HepG2 (cell line): ENCODE measurements around the gene ZBTB22. TPM values are rescaled to one million over a fixed set of nuclear protein-coding genes. Genes with fewer than 3 reads are reported as not detected.

Experiments
- ATAC-seq: fragments of 200-7000 bp; cut with Tn5 transposase; 3 replicates; pipeline ENCODE4 v1.9.1; 2020; ENCODE audit warnings: mild to moderate bottlenecking, moderate library complexity
- BruUV-seq: library from RNA; stranded (reverse); fragments of 400-500 nt; replicated peaks from 2 replicates; lab custom pipeline; 2021; lab: Mats Ljungman, UMichigan
- CTCF ChIA-PET: fragments of 300-600 bp; formaldehyde crosslinking; extraction: SDS; loops from one replicate; lab custom pipeline; 2021; ENCODE audit warnings: low total read pairs, inconsistent platforms, low intra/inter-chr PET ratio; lab: Yijun Ruan, JAX
- POLR2A ChIA-PET: fragments of 350-600 bp; sonication (Branson Sonifier 250); formaldehyde crosslinking; loops from one replicate; lab custom pipeline; 2020; ENCODE audit warnings: antibody characterized with exemption, inconsistent platforms; lab: Yijun Ruan, JAX
- DNase-seq: peaks from one replicate; pipeline ENCODE4 v3.0.0-alpha.2; 2015; ENCODE audit warnings: low spot score
- FAIRE-seq: peaks from 3 replicates; lab custom pipeline; 2011; peaks lifted over from hg19 to GRCh38; lab: Jason Lieb, UNC
- H2AFZ ChIP-seq: one replicate; pipeline ENCODE4 v1.6.1; 2011; ENCODE audit warnings: low read length, inconsistent platforms
- H3K27ac ChIP-seq: fragments of 300-600 bp; 3 replicates; pipeline ENCODE4 v1.8.0; 2011; ENCODE audit warnings: mixed run types, mild to moderate bottlenecking, mixed read lengths, low read length, inconsistent platforms; ENCODE audit not compliant: insufficient read depth; ENCODE audit errors: extremely low read length
- H3K27me3 ChIP-seq, 2 experiments: fragments of 200-600 bp in 1 of 2; 2 replicates in 1 of 2; 3 replicates in 1 of 2; pipeline versions ENCODE4 v1.6.0 to v1.8.0; 2011; ENCODE audit warnings: low read length in 2 of 2, mild to moderate bottlenecking in 2 of 2, moderate library complexity in 2 of 2, inconsistent platforms in 1 of 2; ENCODE audit not compliant: insufficient read depth in 2 of 2, control insufficient read depth in 1 of 2
- H3K36me3 ChIP-seq, 2 experiments: fragments of 200-600 bp in 1 of 2; replicated peaks in 1 of 2; 2 replicates in 1 of 2; 3 replicates in 1 of 2; pipeline versions ENCODE4 v1.5.1 to v1.8.0; 2011; ENCODE audit warnings: low read length in 2 of 2, inconsistent platforms in 1 of 2; ENCODE audit not compliant: insufficient read depth in 2 of 2, control insufficient read depth in 1 of 2
- H3K4me1 ChIP-seq: 2 replicates; pipeline ENCODE4 v1.5.1; 2012; ENCODE audit warnings: low read length, inconsistent platforms; ENCODE audit not compliant: insufficient read depth
- H3K4me2 ChIP-seq: 2 replicates; pipeline ENCODE4 v1.6.0; 2011; ENCODE audit warnings: low read depth, low read length, inconsistent platforms
- H3K4me3 ChIP-seq, 3 experiments: fragments of 200-600 bp in 1 of 3; sonication (generic), shearing (Covaris generic) in 1 of 3; replicated peaks in 1 of 3; 2 replicates each; pipeline ENCODE4 v1.5.1; 2011 to 2016; ENCODE audit warnings: low read length in 3 of 3, inconsistent platforms in 2 of 3, low read depth in 2 of 3, mild to moderate bottlenecking in 2 of 3, control low read depth in 1 of 3, mixed read lengths in 1 of 3; ENCODE audit not compliant: insufficient read depth in 1 of 3
- H3K79me2 ChIP-seq: one replicate; pipeline ENCODE4 v1.6.1; 2011; ENCODE audit warnings: low read length, inconsistent platforms; ENCODE audit not compliant: insufficient read depth
- H3K9ac ChIP-seq: 2 replicates; pipeline ENCODE4 v1.6.0; 2011; ENCODE audit warnings: mild to moderate bottlenecking, low read depth, low read length, inconsistent platforms; ENCODE audit not compliant: insufficient read depth
- H3K9me3 ChIP-seq: 2 replicates; pipeline ENCODE4 v1.5.1; 2012; ENCODE audit warnings: mild to moderate bottlenecking, low read length
- H4K20me1 ChIP-seq: 2 replicates; pipeline ENCODE4 v1.6.0; 2011; ENCODE audit warnings: inconsistent platforms, mild to moderate bottlenecking, low read length, moderate library complexity; ENCODE audit not compliant: insufficient read depth
- EED ChIP-seq: sonication (generic); formaldehyde crosslinking; IDR thresholded peaks from 2 replicates; pipeline ENCODE4 v1.5.0; 2020; ENCODE audit warnings: mild to moderate bottlenecking, missing genetic modification reagents
- GABPB1 ChIP-seq: IDR thresholded peaks from 2 replicates; pipeline ENCODE4 v1.6.1; 2016; ENCODE audit warnings: mild to moderate bottlenecking, missing genetic modification reagents, moderate library complexity, missing compliant biosample characterization
- MTF2 ChIP-seq: sonication (generic); formaldehyde crosslinking; IDR thresholded peaks from 2 replicates; pipeline ENCODE4 v1.5.0; 2020; ENCODE audit warnings: missing genetic modification reagents, borderline replicate concordance
- NR1H2 ChIP-seq: sonication (generic); formaldehyde crosslinking; IDR thresholded peaks from 2 replicates; pipeline ENCODE4 v1.8.1; 2022; ENCODE audit warnings: low read depth, missing genetic modification reagents, borderline replicate concordance
- NR3C1 ChIP-seq: sonication (generic); formaldehyde crosslinking; IDR thresholded peaks from 2 replicates; pipeline ENCODE4 v1.4.0; 2020; ENCODE audit warnings: missing genetic modification reagents
- POGZ ChIP-seq: sonication (generic); formaldehyde crosslinking; IDR thresholded peaks from 2 replicates; pipeline ENCODE4 v1.4.0; 2020; ENCODE audit warnings: mild to moderate bottlenecking, missing genetic modification reagents
- RBFOX2 ChIP-seq: fragments of 200-400 bp; formaldehyde crosslinking; IDR thresholded peaks from 2 replicates; pipeline ENCODE4 v1.6.1; 2017; ENCODE audit warnings: low read depth, mild to moderate bottlenecking, low read length
- RFXAP ChIP-seq: sonication (generic); formaldehyde crosslinking; IDR thresholded peaks from 2 replicates; pipeline ENCODE4 v1.4.0; 2020; ENCODE audit warnings: missing genetic modification reagents, borderline replicate concordance
- SPEN ChIP-seq: sonication (generic); formaldehyde crosslinking; IDR thresholded peaks from 2 replicates; pipeline ENCODE4 v1.5.1; 2020; ENCODE audit warnings: low read depth, mild to moderate bottlenecking, missing genetic modification reagents
- TCF12 ChIP-seq, 2 experiments: fragments of 450-650 bp in 1 of 2; sonication (generic) in 1 of 2; formaldehyde crosslinking in 1 of 2; IDR thresholded peaks; 2 replicates each; pipeline versions ENCODE4 v1.6.1 to v1.8.0; 2017 to 2022; ENCODE audit warnings: antibody characterized with exemption in 1 of 2, mild to moderate bottlenecking in 1 of 2, missing genetic modification reagents in 1 of 2, moderate library complexity in 1 of 2
- ZBTB7B ChIP-seq: sonication (generic); formaldehyde crosslinking; IDR thresholded peaks from 2 replicates; pipeline ENCODE4 v1.4.0; 2020; ENCODE audit warnings: missing genetic modification reagents
- ZFP41 ChIP-seq: sonication (generic); formaldehyde crosslinking; IDR thresholded peaks from 2 replicates; pipeline ENCODE4 v1.4.0; 2020; ENCODE audit warnings: mild to moderate bottlenecking, missing genetic modification reagents, borderline replicate concordance
- ZNF230 ChIP-seq: sonication (generic); formaldehyde crosslinking; IDR thresholded peaks from 2 replicates; pipeline ENCODE4 v1.4.0; 2020; ENCODE audit warnings: mild to moderate bottlenecking, missing genetic modification reagents
- ZNF234 ChIP-seq: sonication (generic); formaldehyde crosslinking; conservative IDR thresholded peaks from 2 replicates; pipeline ENCODE4 v1.5.1; 2020; ENCODE audit warnings: mild to moderate bottlenecking, missing genetic modification reagents
- ZNF296 ChIP-seq: sonication (generic); formaldehyde crosslinking; conservative IDR thresholded peaks from 2 replicates; pipeline ENCODE4 v1.5.0; 2020; ENCODE audit warnings: mild to moderate bottlenecking, missing genetic modification reagents
- ZNF3 ChIP-seq: IDR thresholded peaks from 2 replicates; pipeline ENCODE4 v1.7.0; 2017; ENCODE audit warnings: inconsistent platforms
- ZNF317 ChIP-seq: sonication (generic); formaldehyde crosslinking; IDR thresholded peaks from 2 replicates; pipeline ENCODE4 v1.5.0; 2020; ENCODE audit warnings: mild to moderate bottlenecking, missing genetic modification reagents
- ZNF629 ChIP-seq: sonication (generic); formaldehyde crosslinking; conservative IDR thresholded peaks from 2 replicates; pipeline ENCODE4 v1.5.0; 2020; ENCODE audit warnings: missing genetic modification reagents
- WGBS: methylation state at CpG from one replicate; pipeline ENCODE4 v1.1.6; 2017; ENCODE audit warnings: low lambda C conversion rate; 5-methylcytosine and 5-hydroxymethylcytosine counted together
- in situ Hi-C: cut with HindIII; loops from 2 replicates; pipeline ENCODE4 v1.10.0; 2017; ENCODE audit warnings: low pct_unique_long_range_greater_than_20kb; ENCODE audit not compliant: extremely low pct_ligation_motif_present
- intact Hi-C: fragments of 100-400 bp; cut with micrococcal nuclease; formaldehyde crosslinking; loops from one replicate; pipeline ENCODE4 v1.10.0; 2022; ENCODE audit not compliant: unreplicated experiment
- polyA plus RNA-seq, 8 experiments: library from polyadenylated mRNA; depleted of rRNA in 3 of 8; stranded (reverse) in 7 of 8; unstranded in 1 of 8; fragments of >200 nt; fragmentation: Illumina TruSeq in 4 of 8; extraction: Trizol in 4 of 8; gene quantifications; 2 replicates each; pipeline versions ENCODE4 v1.2.1 to v1.2.3, GENCODE V29; 2011 to 2016; ENCODE audit warnings: low read depth in 4 of 8, missing spikeins in 1 of 8, mixed read lengths in 1 of 8; ENCODE audit not compliant: insufficient read depth in 1 of 8
- total RNA-seq, 5 experiments: library from RNA; depleted of rRNA; stranded (reverse); fragments of >200 nt; fragmentation: Illumina TruSeq; extraction: Trizol; gene quantifications; 2 replicates each; pipeline ENCODE4 v1.2.3, GENCODE V29; 2016; ENCODE audit warnings: low read depth in 1 of 5
- TF ChIP-seq, protein P1 (sequence below): sonication (generic); formaldehyde crosslinking; IDR thresholded peaks from 2 replicates; pipeline ENCODE4 v1.4.0; 2020; ENCODE audit warnings: missing genetic modification reagents
- TF ChIP-seq, protein P2 (sequence below): sonication (generic); formaldehyde crosslinking; IDR thresholded peaks from 2 replicates; pipeline ENCODE4 v1.5.1; 2020; ENCODE audit warnings: missing genetic modification reagents, mild to moderate bottlenecking, borderline replicate concordance

Gene ZBTB22
- total and polyA plus RNA-seq, 2 of the 13 experiments (the other 11 are each of a cell fraction or from before 2014, with no cell fraction given) = 8.0 to 10.6 TPM

DNA sequence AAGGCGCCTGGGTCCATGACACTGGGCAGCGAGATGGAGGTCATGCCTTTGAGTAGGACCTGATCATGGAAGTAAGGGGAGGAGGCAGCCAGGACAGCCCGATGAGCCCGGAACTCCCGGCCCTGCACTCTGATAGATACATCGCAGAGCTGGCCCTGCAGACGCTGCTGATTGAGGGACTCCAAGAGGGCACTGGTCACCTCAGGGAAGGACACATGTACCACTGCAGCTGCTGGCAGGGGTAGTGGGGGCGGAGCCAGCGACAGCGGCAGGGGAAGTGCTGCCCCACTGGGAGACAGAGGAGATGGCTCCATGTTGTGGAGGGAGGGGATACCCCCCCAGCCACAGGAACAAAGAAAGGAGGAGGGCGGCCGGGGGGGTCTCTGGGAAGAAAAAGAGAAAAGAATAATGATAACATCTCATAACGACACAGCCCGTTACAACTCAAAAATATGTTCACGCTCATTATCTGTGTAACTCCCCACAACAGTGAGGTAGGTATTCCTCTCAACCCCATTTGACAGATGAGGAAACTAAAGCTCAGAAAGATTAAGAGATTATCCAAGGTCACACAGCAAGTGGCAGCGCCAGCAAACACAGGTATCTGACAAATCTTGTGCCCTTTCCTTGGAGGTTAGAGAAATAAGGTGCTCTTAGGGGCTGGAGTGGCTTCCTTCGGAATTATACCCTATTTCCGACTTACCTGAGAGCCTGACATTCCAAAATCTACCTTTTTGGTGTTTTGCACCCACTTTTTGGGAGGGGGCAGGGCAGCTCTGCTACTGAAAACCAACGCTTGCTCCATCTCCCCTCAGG is 733 bp downstream of the ZBTB22 start:
- peaks cover 57% of the 10 kb centered on the region for H3K4me1 ChIP-seq
- intact Hi-C loops (no loop called here), in situ Hi-C loops (no loop called here)
- no peak for ATAC-seq
- no peaks in the 10 kb centered on the region; a peak in 1 of 5 replicates for H3K27me3 ChIP-seq
- BruUV-seq = TSS peak; percentile 34
- peaks cover 31% of the 10 kb centered on the region for H3K79me2 ChIP-seq
- CTCF ChIA-PET = no interaction called here
- 92% methylated on average over 19 of the region's 19 CpGs for WGBS
- peak overlapping the region in 2 of 3 experiments; percentile 71 to 79; a peak in 5 of 6 replicates for H3K4me3 ChIP-seq
- H3K9me3 ChIP-seq = no peaks in the 10 kb centered on the region
- no peak for FAIRE-seq
- H3K4me2 ChIP-seq = peak overlapping the region; percentile 72
- no peak overlapping the region for H2AFZ ChIP-seq
- POLR2A ChIA-PET = interaction anchor here (1.0 to 3.9 kb wide), 16 partner anchors 12 to 1121 kb away, joined by 3 to 57 read pairs (median 8); partner anchors contain the start of genes B3GALT4, CUTA, PFDN6 and RGL2
- H3K36me3 ChIP-seq = peaks cover 5 to 31% of the 10 kb centered on the region in 2 experiments
- peaks cover 3% of the 10 kb centered on the region; the same call in 1 of the 2 replicates for H4K20me1 ChIP-seq
- peak overlapping the region; percentile 41 for H3K27ac ChIP-seq
- H3K9ac ChIP-seq = peak overlapping the region; percentile 34; the same call in 1 of the 2 replicates
- DNase-seq = no peak
- no peak for TF ChIP-seq ZNF234 (CRISPR knock-in tag)
- TF ChIP-seq, protein P1, sequence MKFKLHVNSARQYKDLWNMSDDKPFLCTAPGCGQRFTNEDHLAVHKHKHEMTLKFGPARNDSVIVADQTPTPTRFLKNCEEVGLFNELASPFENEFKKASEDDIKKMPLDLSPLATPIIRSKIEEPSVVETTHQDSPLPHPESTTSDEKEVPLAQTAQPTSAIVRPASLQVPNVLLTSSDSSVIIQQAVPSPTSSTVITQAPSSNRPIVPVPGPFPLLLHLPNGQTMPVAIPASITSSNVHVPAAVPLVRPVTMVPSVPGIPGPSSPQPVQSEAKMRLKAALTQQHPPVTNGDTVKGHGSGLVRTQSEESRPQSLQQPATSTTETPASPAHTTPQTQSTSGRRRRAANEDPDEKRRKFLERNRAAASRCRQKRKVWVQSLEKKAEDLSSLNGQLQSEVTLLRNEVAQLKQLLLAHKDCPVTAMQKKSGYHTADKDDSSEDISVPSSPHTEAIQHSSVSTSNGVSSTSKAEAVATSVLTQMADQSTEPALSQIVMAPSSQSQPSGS (CRISPR knock-in tag) = no peak
- peak; percentile 8; the same call in 1 of the 2 replicates for TF ChIP-seq POGZ (CRISPR knock-in tag)
- TF ChIP-seq NR1H2 (CRISPR knock-in tag) = no peak
- no peak for TF ChIP-seq ZNF296 (CRISPR knock-in tag)
- TF ChIP-seq NR3C1 (CRISPR knock-in tag) = no peak
- TF ChIP-seq ZNF317 (CRISPR knock-in tag) = 0 out of 2 replicates have a peak, but pooled peaks have one; percentile 25
- TF ChIP-seq ZNF3 (CRISPR knock-in tag) = no peak
- TF ChIP-seq EED = no peak
- 0 out of 2 replicates have a peak, but pooled peaks have one; percentile 2 for TF ChIP-seq MTF2 (CRISPR knock-in tag)
- peak; percentile 71 for TF ChIP-seq ZNF629 (CRISPR knock-in tag)
- TF ChIP-seq ZNF230 (CRISPR knock-in tag) = 0 out of 2 replicates have a peak, but pooled peaks have one; percentile 14
- no peak for TF ChIP-seq TCF12 (IDR thresholded peaks at IDR 0.05)
- TF ChIP-seq TCF12 (CRISPR knock-in tag; IDR thresholded peaks at IDR 0.05) = 0 out of 2 replicates have a peak, but pooled peaks have one; percentile 37
- TF ChIP-seq GABPB1 (CRISPR knock-in tag) = peak; percentile 0; the same call in 1 of the 2 replicates
- no peak for TF ChIP-seq SPEN
- no peak for TF ChIP-seq ZBTB7B (CRISPR knock-in tag)
- TF ChIP-seq RBFOX2 = 0 out of 2 replicates have a peak, but pooled peaks have one; percentile 11
- TF ChIP-seq ZFP41 (CRISPR knock-in tag) = no peak
- no peak for TF ChIP-seq RFXAP
- TF ChIP-seq, protein P2, sequence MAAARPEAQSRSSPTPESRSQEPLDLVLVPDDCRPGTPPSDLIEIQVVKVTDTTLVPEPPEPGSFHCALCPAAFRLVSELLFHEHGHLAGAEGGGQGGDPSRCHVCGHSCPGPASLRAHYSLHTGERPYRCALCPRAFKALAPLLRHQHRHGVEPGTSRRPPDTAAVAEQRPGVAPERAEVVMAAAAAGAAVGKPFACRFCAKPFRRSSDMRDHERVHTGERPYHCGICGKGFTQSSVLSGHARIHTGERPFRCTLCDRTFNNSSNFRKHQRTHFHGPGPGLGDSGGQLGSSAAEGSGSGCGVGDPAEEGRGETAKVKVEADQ (CRISPR knock-in tag) = no peak
